ENCODE results near the gene NFAT5.
"Not testable (repeated sequence)": the region's sequence is repeated elsewhere in the genome, so short reads cannot be mapped to it uniquely, and the experiment has no call there.

NFAT5 gene, protein sequence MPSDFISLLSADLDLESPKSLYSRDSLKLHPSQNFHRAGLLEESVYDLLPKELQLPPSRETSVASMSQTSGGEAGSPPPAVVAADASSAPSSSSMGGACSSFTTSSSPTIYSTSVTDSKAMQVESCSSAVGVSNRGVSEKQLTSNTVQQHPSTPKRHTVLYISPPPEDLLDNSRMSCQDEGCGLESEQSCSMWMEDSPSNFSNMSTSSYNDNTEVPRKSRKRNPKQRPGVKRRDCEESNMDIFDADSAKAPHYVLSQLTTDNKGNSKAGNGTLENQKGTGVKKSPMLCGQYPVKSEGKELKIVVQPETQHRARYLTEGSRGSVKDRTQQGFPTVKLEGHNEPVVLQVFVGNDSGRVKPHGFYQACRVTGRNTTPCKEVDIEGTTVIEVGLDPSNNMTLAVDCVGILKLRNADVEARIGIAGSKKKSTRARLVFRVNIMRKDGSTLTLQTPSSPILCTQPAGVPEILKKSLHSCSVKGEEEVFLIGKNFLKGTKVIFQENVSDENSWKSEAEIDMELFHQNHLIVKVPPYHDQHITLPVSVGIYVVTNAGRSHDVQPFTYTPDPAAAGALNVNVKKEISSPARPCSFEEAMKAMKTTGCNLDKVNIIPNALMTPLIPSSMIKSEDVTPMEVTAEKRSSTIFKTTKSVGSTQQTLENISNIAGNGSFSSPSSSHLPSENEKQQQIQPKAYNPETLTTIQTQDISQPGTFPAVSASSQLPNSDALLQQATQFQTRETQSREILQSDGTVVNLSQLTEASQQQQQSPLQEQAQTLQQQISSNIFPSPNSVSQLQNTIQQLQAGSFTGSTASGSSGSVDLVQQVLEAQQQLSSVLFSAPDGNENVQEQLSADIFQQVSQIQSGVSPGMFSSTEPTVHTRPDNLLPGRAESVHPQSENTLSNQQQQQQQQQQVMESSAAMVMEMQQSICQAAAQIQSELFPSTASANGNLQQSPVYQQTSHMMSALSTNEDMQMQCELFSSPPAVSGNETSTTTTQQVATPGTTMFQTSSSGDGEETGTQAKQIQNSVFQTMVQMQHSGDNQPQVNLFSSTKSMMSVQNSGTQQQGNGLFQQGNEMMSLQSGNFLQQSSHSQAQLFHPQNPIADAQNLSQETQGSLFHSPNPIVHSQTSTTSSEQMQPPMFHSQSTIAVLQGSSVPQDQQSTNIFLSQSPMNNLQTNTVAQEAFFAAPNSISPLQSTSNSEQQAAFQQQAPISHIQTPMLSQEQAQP (N-terminal part only)

DNA sequence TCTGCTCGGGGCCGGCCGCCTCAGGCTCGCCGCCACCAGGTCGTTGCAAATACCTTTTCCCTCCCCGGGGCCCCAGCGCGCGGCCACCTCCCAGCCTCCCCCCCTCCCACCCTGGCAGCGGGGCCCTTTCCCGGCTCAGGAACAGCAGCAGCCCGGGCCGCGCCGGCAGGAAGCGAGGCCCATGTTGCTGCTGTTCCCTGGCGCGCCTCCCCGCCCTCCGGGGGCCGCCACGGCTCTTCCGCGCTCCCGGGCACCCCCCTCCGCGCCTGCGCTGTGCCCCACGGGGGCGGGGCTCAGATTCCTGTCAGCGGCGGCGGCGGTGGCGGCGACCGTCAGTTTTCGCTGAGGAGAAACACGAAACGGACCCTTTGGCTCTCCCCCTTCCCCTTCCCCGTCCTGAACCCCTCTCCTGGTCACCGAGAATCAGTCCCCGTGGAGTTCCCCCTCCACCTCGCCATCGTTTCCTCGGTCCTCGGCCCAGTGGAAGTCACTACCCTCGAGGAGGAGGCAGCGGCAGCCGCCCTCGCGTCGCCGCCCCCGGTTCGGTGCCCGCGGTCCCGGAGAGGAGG lies at the start of gene NFAT5:
Gene NFAT5, plus strand, starts transcription at position 296 of the 569 bp plus-strand sequence. CDS start 336 bp downstream, outside the sequence.
- peak; percentile 96 for DNase-seq

DNA sequence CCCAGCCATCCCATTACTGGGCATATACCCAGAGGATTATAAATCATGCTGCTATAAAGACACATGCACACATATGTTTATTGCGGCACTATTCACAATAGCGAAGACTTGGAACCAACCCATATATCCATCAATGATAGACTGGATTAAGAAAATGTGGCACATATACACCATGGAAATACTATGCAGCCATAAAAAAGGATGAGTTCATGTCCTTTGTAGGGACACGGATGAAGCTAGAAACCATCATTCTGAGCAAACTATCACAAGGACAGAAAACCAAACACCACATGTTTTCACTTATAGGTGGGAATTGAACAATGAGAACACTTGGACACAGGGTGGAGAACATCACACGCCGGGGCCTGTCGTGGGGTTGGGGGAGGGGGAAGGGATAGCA lies 47.9 kb upstream of the NFAT5 start:
- DNase-seq, result not testable (repeated sequence)

DNA sequence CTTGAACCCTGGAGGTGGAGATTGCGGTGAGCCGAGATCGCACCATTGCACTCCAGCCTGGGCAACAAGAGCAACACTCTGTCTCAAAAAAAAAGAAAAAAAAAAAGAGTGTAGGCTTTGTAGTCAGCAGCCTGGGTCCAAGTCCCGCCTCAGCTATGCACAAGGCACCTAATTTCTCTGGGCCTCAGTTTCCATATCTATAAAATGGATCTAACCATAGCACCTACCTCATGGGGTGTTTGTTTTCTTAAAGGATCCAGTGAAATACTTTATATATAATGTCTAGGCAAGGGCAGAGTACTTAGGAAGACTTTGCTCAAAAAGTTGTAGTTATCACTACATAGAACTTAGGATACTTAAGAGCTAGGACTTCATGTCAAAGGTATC lies 45.4 kb upstream of the NFAT5 start:
- no peak for DNase-seq

DNA sequence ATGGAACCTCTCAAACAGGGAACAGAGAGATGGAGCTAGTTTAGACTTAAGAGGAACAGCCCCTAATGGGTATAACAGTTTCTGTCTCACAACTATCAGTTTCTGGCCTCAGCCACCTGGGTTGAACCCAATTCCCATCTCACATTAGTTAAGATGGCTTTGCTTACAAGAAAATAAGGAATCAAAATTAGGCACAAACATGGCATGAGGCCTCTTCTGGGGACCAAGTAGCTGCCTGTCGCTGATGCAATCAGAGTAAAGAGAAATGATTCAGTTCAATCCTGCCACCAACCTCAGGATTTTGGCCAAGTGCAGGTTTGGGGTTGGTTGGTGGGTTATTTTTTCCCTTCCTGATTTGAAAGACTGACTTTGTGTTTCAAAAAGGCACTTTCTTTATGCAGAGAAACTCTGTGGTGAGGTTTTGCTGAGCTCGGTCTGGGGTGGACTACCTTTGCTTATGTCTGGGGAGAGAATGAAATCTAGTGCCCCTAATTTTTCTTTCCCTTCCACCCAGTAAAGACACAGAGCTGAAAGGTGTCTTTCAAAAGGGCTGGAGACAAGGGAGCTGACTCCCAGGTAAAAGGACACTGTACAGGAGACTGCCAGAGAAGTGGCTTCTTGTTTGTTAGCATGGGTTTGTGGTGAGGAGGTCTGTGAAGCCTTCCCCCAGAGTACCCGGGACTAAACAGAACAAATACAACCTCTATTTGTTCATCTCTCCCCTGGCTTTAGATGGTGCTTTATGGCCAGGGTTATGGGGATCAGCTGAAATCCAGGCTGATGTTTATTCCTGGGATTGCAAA lies 44.8 kb upstream of the NFAT5 start:
- DNase-seq, result no peak

DNA sequence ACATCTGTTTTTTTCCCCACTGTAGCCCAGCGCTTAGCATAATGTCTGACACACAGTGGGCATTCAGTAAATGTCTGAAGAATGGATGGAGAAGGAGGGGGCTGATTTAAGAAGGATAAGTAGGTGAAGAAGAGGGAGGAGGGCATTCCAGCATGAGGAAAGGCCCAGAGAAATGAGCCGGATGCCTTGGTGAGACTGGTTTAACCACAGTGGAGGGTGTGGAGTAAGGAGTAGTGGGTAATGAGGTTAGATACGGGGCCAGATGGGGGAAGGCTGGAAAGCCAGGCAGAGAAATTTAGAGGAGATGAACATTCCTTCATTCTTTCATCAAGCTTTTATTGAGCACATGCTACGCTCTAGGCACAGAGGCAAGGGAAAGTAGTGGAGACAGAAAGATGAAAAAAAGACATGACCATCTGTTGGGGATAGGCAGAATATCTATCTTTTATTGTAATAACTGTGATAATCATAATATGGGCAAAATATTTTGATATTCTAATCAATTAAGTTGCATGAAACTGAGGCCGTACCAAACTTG lies 43.7 kb upstream of the NFAT5 start:
- DNase-seq, result no peak

DNA sequence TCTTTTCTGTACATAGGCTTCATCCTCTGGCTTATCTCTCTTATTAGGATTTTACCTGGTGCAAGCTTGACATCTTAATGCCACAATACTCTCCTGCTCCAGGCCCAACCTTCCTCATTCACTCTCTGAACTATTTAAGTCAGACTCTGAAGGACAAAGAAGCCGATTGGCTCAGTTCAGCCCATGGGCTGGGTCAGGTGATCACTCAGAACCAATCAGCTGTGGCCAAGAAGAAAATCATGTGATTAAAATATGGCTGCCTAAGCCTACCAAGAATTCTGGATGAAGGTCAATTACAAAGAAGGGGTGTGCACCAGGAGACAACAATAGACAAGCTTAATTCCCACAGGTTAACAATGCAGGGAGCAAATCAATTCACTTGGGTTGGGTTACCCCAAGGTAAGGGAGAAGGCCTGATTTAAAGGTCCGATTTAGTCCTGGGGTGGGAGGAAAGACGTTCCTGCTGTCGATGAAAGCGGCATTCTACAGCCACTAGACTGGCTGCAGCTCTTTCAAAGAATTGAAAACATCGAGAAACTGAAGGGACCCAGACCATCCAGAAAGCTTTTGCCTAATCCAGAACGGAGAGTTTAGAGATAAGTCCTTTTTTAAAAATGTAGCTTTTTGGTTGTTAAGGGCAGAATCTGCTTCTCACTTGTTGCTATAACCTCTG lies 42.9 kb upstream of the NFAT5 start:
- no peak for DNase-seq

DNA sequence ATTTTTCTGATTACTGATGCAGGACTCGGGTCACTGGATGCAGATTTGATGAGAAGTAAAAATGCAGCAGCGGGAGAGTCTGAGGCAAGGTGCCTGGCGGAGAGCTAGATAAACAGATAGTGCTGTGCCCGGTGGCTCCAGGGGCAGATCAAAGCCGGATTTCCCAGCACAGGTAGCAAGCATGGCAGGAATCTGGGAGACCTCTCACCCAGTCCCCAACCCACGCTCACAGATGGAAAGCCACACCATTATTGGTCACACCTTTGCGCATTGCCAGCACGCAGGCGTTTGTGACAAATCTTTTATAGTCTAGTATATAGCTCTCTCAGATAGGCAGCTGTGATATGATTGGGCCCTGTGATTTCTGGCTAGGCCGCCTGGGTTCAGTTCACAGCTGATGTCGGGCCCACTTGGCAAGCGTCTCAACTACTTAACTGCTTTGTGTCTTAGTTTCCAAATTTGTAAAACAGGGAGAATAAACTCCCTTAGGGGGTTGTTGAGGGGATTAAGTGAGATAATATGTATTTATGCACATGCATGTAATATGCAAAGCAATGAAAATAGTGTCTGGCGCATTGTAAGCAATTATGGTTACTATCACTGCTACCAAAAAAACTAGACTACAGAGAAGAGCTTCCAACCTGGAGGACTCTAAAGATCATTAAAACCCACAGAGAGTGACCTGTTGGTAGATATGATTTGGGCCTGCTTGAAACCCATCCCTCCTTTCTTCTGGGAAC lies 42.0 kb upstream of the NFAT5 start:
- no peak for DNase-seq

DNA sequence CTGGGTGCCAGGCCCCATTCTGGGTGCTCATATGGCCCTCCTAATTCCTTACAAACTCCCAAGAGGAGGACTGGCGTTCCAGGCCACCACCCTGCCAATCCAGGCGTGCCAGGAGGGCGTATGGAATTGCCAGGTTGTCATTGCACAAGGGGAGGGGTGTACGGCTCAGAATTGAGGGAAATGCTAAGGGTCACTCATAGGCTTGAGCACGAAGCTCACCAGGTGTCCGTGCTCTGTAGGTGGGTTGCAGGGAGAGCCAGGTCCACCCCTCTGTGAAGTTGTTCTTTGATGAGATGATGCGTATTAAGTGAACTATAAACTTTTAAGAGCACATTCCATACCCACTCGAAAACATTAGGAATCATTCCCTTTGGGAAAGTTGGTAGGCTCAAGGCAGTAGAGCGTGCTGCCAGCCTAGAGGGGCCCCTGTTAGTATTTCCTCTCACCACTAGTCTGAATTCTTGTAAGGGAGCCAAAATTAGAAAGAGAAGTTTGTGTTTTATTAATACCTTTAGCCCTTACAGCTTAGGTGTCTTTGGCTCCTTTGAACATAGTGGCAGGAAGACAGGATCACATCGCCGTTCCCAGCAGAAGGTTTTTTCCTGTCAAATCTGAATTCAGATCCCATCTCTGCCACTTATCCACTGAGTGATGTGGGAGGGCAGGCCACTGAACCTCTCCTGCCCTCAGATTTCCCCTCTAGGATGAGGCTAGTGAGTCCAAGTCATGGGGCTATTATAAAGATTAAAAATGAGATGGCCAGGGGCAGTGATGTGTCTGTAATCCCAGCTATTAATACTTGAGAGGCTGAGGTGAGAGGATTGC lies 38.7 kb upstream of the NFAT5 start:
- DNase-seq, result no peak

DNA sequence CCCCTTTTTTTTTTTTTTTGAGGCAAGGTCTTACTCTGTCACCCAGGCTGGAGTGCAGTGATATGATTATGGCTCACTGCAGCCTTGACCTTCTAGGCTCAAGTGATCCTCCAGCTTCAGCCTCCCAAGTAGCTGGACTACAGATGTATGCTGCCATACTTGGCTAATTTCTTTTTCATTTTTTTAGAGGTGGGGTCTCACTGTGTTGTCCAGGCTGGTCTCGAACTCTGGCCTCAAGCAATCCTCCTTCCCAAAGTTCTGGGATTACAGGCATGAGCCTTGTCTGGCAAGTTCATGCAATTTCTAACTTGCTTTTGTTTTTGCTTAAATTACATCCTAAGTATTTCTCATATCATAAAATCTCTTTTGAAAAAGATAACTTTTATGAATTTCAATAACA lies 33.8 kb upstream of the NFAT5 start:
- no peak for DNase-seq

DNA sequence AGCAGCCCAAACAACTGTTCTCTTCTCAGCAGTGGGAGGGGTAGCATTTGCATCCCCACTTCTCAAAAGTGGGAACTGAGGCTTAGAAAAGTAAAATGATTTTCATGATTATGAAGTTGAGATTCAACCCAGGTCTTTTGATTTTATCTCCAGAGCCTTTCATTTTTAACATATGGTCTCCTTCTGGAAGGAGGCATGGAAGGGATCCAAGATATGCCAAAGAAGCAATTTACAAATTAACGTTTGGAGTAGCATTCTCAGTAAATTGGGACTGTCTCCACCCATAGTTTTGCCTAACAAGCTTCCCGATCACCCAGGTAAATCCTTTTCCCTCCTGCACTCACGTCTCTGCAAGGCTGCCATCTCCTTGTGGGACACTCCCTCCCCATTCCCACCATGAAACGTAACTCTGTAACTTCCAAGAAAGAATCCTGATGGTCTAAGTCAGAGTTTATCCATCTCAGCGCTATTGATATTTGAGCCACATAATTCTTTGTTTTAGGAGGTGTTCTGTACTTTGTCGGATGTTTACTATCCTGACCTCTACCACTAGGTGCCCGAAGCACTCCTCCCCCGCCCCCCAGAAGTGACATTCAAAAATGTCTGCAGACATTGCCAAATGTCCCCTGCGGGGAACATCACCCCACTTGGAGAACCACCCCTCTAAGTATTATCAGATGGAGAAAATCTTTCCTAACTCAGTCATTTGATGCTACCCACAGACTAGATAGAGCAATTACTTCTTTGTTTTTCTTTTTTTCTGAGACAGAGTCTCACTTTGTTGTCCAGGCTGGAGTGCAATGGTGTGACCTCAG lies 32.9 kb upstream of the NFAT5 start:
- no peak for DNase-seq

DNA sequence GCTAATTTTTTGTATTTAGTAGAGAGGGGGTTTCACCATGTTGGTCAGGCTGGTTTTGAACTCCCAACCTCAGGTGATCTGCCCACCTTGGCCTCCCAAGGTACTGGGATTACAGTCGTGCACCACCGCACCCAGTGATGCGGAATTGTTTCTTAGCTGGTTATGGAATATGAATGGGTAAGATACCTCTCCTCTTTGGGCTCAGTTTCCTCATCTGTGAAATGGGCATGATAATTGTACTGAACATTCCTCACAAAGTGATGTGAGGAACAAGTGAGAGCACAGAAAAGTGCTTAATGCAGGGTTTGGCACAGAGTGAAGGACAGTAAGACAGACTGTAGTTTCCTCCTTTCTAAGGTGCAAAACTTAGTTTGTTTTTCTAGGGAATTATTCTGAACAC lies 31.0 kb upstream of the NFAT5 start:
- no peak for DNase-seq

DNA sequence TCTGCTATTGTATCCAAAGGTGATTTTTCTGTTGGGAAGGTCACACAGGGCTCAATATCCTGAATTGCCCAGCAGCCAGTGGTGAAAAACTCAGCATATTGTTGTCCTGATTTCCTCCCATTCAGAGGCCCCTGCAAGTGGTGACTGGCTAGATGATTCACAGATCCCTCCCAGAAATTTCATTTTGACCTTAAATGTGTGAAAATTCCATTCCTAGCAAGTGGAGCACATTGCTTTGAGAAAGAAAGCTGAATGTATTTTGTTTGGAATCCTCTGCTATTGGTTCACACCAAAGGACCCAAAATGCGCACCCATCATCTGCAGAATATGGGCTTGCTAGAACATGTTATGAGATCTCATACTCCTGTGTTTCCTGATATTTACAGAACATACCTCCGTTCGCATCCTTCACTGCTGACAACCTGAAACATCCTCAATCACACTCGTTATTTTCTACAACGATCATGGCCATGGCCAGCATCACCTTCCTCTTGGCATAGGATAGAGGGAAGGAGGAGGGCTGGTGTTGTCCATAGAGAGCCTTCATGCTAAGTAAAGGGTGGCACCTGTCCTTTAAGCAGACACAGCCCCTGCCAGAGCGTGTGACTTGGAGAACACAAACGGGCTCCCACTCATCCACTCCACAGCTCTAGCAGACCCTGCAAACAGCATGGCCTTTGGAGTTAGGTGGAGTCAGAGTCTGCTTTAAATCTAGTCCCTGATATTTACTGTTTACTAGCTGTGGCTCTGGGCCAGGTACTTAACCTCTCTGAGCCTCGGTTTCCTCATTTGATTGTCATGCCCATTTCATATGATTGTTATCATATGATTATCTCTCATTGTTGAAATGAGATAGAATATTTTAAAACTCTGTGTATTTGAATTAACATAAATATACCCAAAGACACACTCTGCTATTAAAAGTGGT lies 30.4 kb upstream of the NFAT5 start:
- no peak for DNase-seq

DNA sequence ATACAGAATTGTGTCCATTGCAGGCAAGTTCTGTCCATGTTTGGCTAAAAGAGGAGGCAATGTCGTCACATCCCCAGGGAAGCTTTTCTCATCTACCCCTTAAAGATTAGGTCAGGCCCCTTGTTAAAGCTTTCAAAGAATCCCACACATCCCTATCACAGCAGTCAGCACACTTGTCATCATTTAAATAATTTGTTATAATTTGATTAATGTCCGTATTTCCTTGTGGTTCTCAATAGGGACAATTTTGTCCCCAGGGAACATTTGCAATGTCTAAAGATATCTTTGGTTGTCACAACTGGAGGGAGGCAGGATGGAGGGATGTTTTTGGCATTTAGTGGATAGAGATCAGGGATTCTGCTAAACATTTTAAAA lies 28.1 kb upstream of the NFAT5 start:
- DNase-seq, result no peak

DNA sequence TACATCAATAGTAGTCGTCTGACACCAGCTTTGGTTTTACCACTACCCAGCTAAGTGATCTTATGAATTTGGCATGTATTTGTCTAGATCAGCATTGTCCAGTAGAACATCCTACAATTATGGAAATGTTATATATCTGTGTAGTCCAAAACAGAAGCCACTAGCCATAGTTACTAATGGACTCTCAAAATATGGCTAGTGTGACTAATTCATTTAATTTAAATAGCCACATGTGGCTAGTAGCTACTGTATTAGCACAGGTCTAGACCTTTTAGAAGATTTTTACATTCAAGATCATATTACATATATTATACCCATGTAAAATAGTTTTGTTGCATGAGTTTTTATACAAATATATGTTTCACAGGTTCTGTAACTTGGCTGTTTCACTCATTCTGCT lies 27.0 kb upstream of the NFAT5 start:
- no peak for DNase-seq

DNA sequence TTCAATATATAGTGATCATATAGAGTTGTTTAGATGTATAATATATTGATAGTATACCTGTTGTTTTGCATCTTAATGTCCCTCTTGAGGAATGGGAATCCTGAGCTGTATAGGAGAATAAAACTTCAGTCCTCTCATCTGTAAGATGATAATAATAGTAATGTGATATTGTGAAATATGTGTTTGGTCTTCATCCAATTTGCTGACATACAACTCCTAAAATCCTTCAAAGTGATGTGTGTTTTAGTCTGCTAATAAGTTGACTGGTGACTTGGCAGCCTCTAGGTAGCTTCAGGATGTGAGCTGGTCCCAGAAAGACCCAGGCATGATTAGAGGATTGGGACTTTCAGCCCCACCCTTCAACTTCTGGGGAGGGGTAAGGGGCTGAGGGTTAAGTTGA lies 22.8 kb upstream of the NFAT5 start:
- no peak for DNase-seq

DNA sequence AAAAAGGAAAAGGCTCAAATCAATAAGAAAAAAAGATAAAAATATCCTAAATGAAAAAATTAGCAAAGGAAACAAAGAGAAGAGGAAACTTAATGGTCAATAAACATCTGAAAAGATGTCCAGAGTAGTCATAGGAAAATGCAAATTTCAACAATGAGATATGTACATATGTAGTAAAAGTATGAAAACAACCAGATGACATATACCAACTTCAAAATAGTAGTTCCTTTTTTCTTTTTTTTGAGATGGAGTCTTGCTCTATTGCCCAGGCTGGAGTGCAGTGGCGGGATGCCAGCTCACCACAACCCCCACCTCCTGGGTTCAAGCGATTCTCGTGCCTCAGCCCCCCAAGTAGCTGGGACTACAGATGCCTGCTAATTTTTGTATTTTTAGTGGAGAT lies 21.7 kb upstream of the NFAT5 start:
- DNase-seq, result no peak

DNA sequence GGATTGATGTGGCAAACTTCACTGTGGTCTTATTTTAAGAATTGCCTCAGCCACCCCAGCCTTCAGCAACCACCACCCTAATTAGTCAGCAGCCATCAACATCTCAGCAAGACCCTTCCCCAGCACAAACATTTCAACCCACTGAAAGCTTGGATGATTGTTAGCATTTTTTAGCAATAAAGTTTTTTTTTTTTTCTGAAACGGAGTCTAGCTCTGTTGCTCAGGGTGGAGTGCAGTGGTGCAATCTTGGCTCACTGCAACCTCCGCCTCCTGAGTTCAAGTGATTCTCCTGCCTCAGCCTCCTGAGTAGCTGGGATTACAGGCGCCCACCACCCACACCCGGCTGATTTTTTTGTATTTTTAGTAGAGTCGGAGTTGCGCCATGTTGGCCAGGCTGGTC lies 19.1 kb upstream of the NFAT5 start:
- DNase-seq, result not testable (repeated sequence)

DNA sequence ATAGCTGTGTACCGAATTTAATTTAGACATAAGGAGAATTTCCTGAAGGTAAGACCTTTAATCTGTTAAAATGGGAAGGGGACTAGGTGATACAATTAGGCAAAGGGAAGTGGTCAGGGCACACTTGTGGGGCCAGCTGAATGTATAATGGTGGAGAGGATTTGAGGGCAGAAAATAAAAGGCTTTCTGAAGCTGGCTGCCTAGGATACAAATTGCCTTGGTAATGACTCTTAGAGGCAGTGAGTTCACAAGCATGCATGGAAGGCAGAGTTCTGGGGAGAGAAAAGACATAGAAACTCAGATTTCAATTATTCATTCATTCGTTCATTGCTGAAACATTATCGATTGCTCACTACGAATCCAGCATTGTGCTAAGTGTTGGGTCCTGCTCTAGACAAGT lies 12.4 kb upstream of the NFAT5 start:
- no peak for DNase-seq

Data from left hindlimb (tissue), 1 donor.